B cell (primary cell): ENCODE data around the gene SH3BGRL3. TPM values are rescaled to one million over a fixed set of nuclear protein-coding genes. Genes with fewer than 3 reads are reported as not detected.

Experiments
- ATAC-seq: fragments of 200-7000 bp; cut with Tn5 transposase; one replicate; pipeline ENCODE4 v1.10.0; 2021; ENCODE audit warnings: low read depth, mild to moderate bottlenecking, moderate number of reproducible peaks, moderate library complexity
- CTCF ChIA-PET: fragments of 350-600 bp; sonication (Branson Sonifier 250); formaldehyde crosslinking; loops from one replicate; lab custom pipeline; 2021; ENCODE audit warnings: antibody characterized with exemption, inconsistent platforms; lab: Charles Lee
- POLR2A ChIA-PET: fragments of 350-600 bp; sonication (Branson Sonifier 250); formaldehyde crosslinking; loops from one replicate; lab custom pipeline; 2021; ENCODE audit warnings: antibody characterized with exemption; lab: Charles Lee
- DNase-seq: peaks from one replicate; pipeline ENCODE4 v3.0.0; 2013
- H2AFZ ChIP-seq: 2 replicates; pipeline ENCODE4 v1.6.1; 2012; ENCODE audit warnings: mild to moderate bottlenecking, low read depth, low read length; ENCODE audit not compliant: insufficient read depth, poor library complexity, severe bottlenecking
- H3K27ac ChIP-seq, 2 donors: 1 replicate in 1 of 2; 2 replicates in 1 of 2; pipeline ENCODE4 v1.5.1; 2012 to 2013; ENCODE audit warnings: low read length in 2 of 2, mild to moderate bottlenecking in 2 of 2, moderate library complexity in 1 of 2
- H3K27me3 ChIP-seq, 4 experiments: fragments of 200-600 bp in 1 of 4; sonication (generic) in 1 of 4; replicated peaks in 1 of 4; 1 replicate in 2 of 4; 2 replicates in 2 of 4; pipeline versions ENCODE4 v1.6.1 to v1.7.0; 2013 to 2016; ENCODE audit warnings: low read length in 3 of 4, mild to moderate bottlenecking in 2 of 4, mixed read lengths in 1 of 4, moderate library complexity in 1 of 4; ENCODE audit not compliant: insufficient read depth in 4 of 4, control insufficient read depth in 3 of 4; ENCODE audit errors: control extremely low read depth in 1 of 4
- H3K36me3 ChIP-seq, 2 experiments: replicated peaks in 1 of 2; 1 replicate in 1 of 2; 2 replicates in 1 of 2; pipeline versions ENCODE4 v1.6.1 to v1.7.1; 2013; ENCODE audit warnings: low read length in 1 of 2; ENCODE audit not compliant: insufficient read depth in 2 of 2, control insufficient read depth in 1 of 2; ENCODE audit errors: control extremely low read depth in 1 of 2, extremely low read depth in 1 of 2
- H3K4me1 ChIP-seq, 2 donors: fragments of 200-600 bp in 1 of 2; sonication (generic) in 1 of 2; 1 replicate in 1 of 2; 2 replicates in 1 of 2; pipeline versions ENCODE4 v1.5.1 to v1.6.1; 2013 to 2017; ENCODE audit warnings: low read length in 2 of 2; ENCODE audit not compliant: control insufficient read depth in 2 of 2, insufficient read depth in 2 of 2
- H3K4me2 ChIP-seq: replicated peaks from 2 replicates; pipeline ENCODE3; 2012; ENCODE audit warnings: mild to moderate bottlenecking, low read depth, low read length; ENCODE audit not compliant: poor library complexity, severe bottlenecking
- H3K4me3 ChIP-seq, 5 experiments: fragments of 200-600 bp in 1 of 5; sonication (generic) in 1 of 5; 1 replicate in 3 of 5; 2 replicates in 2 of 5; pipeline versions ENCODE4 v1.5.1 to v1.7.0; 2011 to 2016; ENCODE audit warnings: low read length in 4 of 5, mild to moderate bottlenecking in 4 of 5, low read depth in 2 of 5, control low read depth in 1 of 5, moderate library complexity in 1 of 5; ENCODE audit not compliant: insufficient read depth in 1 of 5; ENCODE audit errors: control extremely low read depth in 1 of 5, extremely low read depth in 1 of 5
- H3K79me2 ChIP-seq: fragments of 200-600 bp; sonication (generic); one replicate; pipeline ENCODE4 v1.6.0; 2016; ENCODE audit warnings: low read length; ENCODE audit not compliant: control insufficient read depth, insufficient read depth
- H3K9ac ChIP-seq: fragments of 200-600 bp; sonication (generic); 2 replicates; pipeline ENCODE4 v1.6.1; 2017; ENCODE audit warnings: mild to moderate bottlenecking, low read length, moderate library complexity
- H3K9me3 ChIP-seq, 3 donors: one replicate each; pipeline versions ENCODE4 v1.6.1 to v1.7.1; 2013; ENCODE audit warnings: low read length in 2 of 3; ENCODE audit not compliant: control insufficient read depth in 2 of 3, insufficient read depth in 1 of 3; ENCODE audit errors: control extremely low read depth in 1 of 3
- H4K20me1 ChIP-seq: 2 replicates; pipeline ENCODE4 v1.6.0; 2012; ENCODE audit warnings: mild to moderate bottlenecking, low read length; ENCODE audit not compliant: insufficient read depth, control insufficient read depth, poor library complexity, severe bottlenecking
- H3K27ac Mint-ChIP-seq: one replicate; pipeline ENCODE4 v1.8.0; 2021; ENCODE audit warnings: mixed read lengths
- H3K27me3 Mint-ChIP-seq: one replicate; pipeline ENCODE4 v1.8.0; 2021; ENCODE audit warnings: mixed read lengths
- H3K4me1 Mint-ChIP-seq: one replicate; pipeline ENCODE4 v1.8.0; 2021; ENCODE audit warnings: mixed read lengths
- H3K4me3 Mint-ChIP-seq: one replicate; pipeline ENCODE4 v1.8.0; 2021; ENCODE audit warnings: mixed read lengths
- H3K9me3 Mint-ChIP-seq: one replicate; pipeline ENCODE4 v1.8.0; 2022; ENCODE audit warnings: mixed read lengths; ENCODE audit not compliant: insufficient read depth
- CTCF ChIP-seq: fragments of 200-600 bp; IDR thresholded peaks from one replicate; pipeline ENCODE4 v1.8.0; 2022; ENCODE audit warnings: antibody characterized with exemption, mild to moderate bottlenecking
- EZH2 ChIP-seq: IDR thresholded peaks from 2 replicates; pipeline ENCODE4 v1.6.1; 2012; ENCODE audit warnings: borderline replicate concordance, low read depth, mild to moderate bottlenecking, moderate library complexity, low read length; ENCODE audit not compliant: insufficient read depth, poor library complexity, severe bottlenecking
- WGBS: methylation state at CpG from one replicate; pipeline ENCODE4 v1.1.5; 2013; ENCODE audit warnings: missing lambda C conversion rate; ENCODE audit not compliant: insufficient coverage; 5-methylcytosine and 5-hydroxymethylcytosine counted together
- intact Hi-C: fragments of 100-400 bp; cut with micrococcal nuclease; formaldehyde crosslinking; loops from one replicate; pipeline ENCODE4 v1.10.0; 2022
- polyA plus RNA-seq: library from polyadenylated mRNA; depleted of rRNA; stranded (reverse); fragments of >200 nt; gene quantifications from 2 replicates; pipeline ENCODE4 v1.2.3, GENCODE V29; 2012
- total RNA-seq, 2 donors: library from RNA; stranded (reverse); fragments of 120-200 nt in 1 of 2; gene quantifications; 1 replicate in 1 of 2; 2 replicates in 1 of 2; pipeline versions ENCODE4 v1.2.3 to v1.2.4, GENCODE V29; 2013 to 2022

The SH3BGRL3 gene
- total and polyA plus RNA-seq, 2 donors (not counting 1 experiment from before 2014, with no cell fraction given), result 150 to 232 TPM

DNA sequence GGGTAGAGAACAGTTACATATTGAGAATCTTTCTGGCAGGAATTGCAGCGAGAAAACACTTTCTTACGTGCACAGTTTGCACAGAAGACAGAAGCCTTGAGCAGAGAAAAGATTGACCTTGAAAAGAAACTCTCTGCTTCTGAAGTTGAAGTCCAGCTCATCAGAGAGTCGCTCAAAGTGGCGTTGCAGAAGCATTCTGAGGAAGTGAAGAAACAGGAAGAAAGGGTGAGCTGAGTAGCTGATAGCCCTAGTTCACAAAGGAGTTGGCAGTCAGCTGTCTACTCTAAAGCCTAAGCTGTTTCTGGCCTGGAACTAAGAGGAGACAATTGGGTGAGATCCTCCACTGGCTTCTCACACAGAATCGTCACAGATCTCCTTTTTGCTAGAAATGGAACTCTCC lies 20.3 kb upstream of the SH3BGRL3 start:
- H3K4me1 Mint-ChIP-seq, result peaks cover 25% of the 10 kb centered on the region
- Histone ChIP-seq H3K4me2 (peak overlapping the region; percentile 3), H2AFZ (no peak overlapping the region), H3K9ac (no peak overlapping the region), H3K79me2 (peaks cover 6% of the 10 kb centered on the region), H3K27ac (no peak overlapping the region), H3K4me1 (peaks cover 9 to 18% of the 10 kb centered on the region in 2 donors), H3K36me3 (peaks cover 0 to 37% of the 10 kb centered on the region in 2 experiments), H3K27me3 (no peaks in the 10 kb centered on the region), H4K20me1 (no peaks in the 10 kb centered on the region), H3K9me3 (no peaks in the 10 kb centered on the region), H3K4me3 (no peak overlapping the region)
- no peak for TF ChIP-seq CTCF
- no peak for TF ChIP-seq EZH2
- peak overlapping the region; percentile 12 for H3K27ac Mint-ChIP-seq
- H3K4me3 Mint-ChIP-seq, result no peak overlapping the region
- H3K27me3 Mint-ChIP-seq, result no peaks in the 10 kb centered on the region
- ChIA-PET CTCF (interaction anchor here (1.2 kb wide), 1 partner anchor 90 kb away, joined by 4 read pairs; the partner anchor contains the start of genes C1orf232 and ZNF593), POLR2A (no interaction called here)
- intact Hi-C loops, result no loop called here
- ATAC-seq (no peak), DNase-seq (peak; percentile 17)
- H3K9me3 Mint-ChIP-seq, result no peaks in the 10 kb centered on the region
- 65% methylated on average over 5 of the region's 5 CpGs for whole genome bisulfite sequencing

DNA sequence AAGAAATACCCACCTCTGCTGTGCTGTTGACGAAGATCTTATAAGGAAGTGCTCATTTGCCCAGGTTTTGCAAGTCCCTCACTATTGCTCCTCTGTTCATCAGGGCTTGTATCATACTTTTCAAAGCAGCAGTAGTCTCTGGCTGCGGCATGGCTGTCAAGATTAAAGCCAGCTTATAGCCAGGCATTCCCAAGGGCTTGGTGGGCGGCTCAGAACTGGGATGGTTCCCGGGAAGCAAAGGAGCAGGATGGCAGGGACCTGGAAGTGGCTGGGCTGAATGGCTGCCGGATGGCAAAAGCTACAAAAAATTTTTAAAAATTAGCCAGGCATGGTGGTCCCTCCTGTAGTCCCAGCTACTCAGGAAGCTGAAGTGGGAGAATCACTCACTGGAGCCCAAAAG lies 16.7 kb upstream of the SH3BGRL3 start:
- TF ChIP-seq CTCF (no peak), EZH2 (no peak)
- H3K4me3 ChIP-seq, result no peak overlapping the region
- H3K36me3 ChIP-seq, result peaks cover 2 to 27% of the 10 kb centered on the region in 2 experiments
- DNase-seq, result no peak
- Mint-ChIP-seq H3K4me3 (no peak overlapping the region), H3K27me3 (no peaks in the 10 kb centered on the region), H3K27ac (no peak overlapping the region), H3K9me3 (no peaks in the 10 kb centered on the region), H3K4me1 (peaks cover 20% of the 10 kb centered on the region)
- no peaks in the 10 kb centered on the region for H3K79me2 ChIP-seq
- intact Hi-C loops, result no loop called here
- ChIA-PET POLR2A (no interaction called here), CTCF (interaction anchor here (0.8 to 1.4 kb wide), 2 partner anchors 101 to 154 kb away, joined by 3 to 4 read pairs; no protein-coding TSS in a partner anchor)
- H4K20me1 ChIP-seq, result no peaks in the 10 kb centered on the region
- no peak overlapping the region for H2AFZ ChIP-seq
- H3K4me2 ChIP-seq, result no peak overlapping the region
- H3K4me1 ChIP-seq, result peaks cover 13 to 19% of the 10 kb centered on the region in 2 donors
- no peak for ATAC-seq
- no peak overlapping the region for H3K27ac ChIP-seq
- WGBS, result 100% methylated on average over 4 of the region's 5 CpGs
- no peaks in the 10 kb centered on the region for H3K9me3 ChIP-seq
- no peak overlapping the region for H3K9ac ChIP-seq
- H3K27me3 ChIP-seq, result no peaks in the 10 kb centered on the region
